ENCODE results near the gene GLRX.

The GLRX gene

GRCh38 chr5:95779611-95780010, 42.9 kb downstream of the GLRX start:
- DNase-seq: no peak

GRCh38 chr5:95778713-95779436, 43.7 kb downstream of the GLRX start:
- no peak for DNase-seq

- no peak for DNase-seq
Observed at GRCh38 chr5:95777441-95777840, 45.1 kb downstream of the GLRX start.

- no peak for DNase-seq
Observed at GRCh38 chr5:95773335-95774059, 49.0 kb downstream of the GLRX start.

- DNase-seq: no peak
Observed at GRCh38 chr5:95771892-95772291, 50.6 kb downstream of the GLRX start.

- no peak for DNase-seq
Observed at GRCh38 chr5:95770830-95771708, 51.5 kb downstream of the GLRX start.

GRCh38 chr5:95768731-95769130, 53.8 kb downstream of the GLRX start:
- no peak for DNase-seq

GRCh38 chr5:95763941-95764340, 58.6 kb downstream of the GLRX start:
- DNase-seq: no peak
